Measurements from ENCODE around the gene RBFOX2.

DNA sequence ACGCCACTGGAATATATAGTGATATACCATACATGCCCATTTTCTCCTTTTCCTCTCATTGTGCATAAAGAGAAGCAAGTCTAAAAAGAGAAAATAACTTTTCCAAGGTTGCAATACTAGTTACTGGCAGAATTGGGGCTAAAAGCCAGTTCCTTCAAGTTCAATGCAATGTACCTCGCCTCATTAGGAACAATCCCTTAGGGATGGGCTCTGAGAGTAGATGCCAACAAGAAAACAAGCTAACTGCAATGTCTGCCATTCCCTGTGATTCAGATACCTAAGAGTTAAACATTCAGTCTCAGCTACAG lies 114.3 kb downstream of the RBFOX2 start:
- TF ChIP-seq, protein P1, sequence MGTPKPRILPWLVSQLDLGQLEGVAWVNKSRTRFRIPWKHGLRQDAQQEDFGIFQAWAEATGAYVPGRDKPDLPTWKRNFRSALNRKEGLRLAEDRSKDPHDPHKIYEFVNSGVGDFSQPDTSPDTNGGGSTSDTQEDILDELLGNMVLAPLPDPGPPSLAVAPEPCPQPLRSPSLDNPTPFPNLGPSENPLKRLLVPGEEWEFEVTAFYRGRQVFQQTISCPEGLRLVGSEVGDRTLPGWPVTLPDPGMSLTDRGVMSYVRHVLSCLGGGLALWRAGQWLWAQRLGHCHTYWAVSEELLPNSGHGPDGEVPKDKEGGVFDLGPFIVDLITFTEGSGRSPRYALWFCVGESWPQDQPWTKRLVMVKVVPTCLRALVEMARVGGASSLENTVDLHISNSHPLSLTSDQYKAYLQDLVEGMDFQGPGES (IDR thresholded peaks at IDR 0.05; ENCODE audit: low read depth, low read length) = no peak
- TF ChIP-seq EP300 (IDR thresholded peaks at IDR 0.05; ENCODE audit: borderline replicate concordance in 1 of 2, low read depth in 1 of 2, low read length in 1 of 2) = no peak
- TF ChIP-seq TEAD4 (IDR thresholded peaks at IDR 0.05; ENCODE audit: borderline replicate concordance, insufficient read depth) = no peak
- no peak for TF ChIP-seq CTCF (IDR thresholded peaks at IDR 0.05)
- no peak for TF ChIP-seq PBX3 (IDR thresholded peaks at IDR 0.05)
